Calu3 (cell line): ENCODE results near the gene NOSTRIN. TPM values are rescaled to one million over a fixed set of nuclear protein-coding genes. Genes with fewer than 3 reads are reported as not detected.
"Not testable (repeated sequence)": the region's sequence is repeated elsewhere in the genome, so short reads cannot be mapped to it uniquely, and the experiment has no call there.

Experiments used
- BruUV-seq: library from RNA; stranded (reverse); fragments of 400-500 nt; replicated peaks from 2 replicates; lab custom pipeline; 2021; lab: Mats Ljungman, UMichigan
- CTCF ChIA-PET: fragments of 300-600 bp; sonication (Branson Sonifier 250); formaldehyde crosslinking; loops from one replicate; lab custom pipeline; 2022; ENCODE audit warnings: antibody characterized with exemption; lab: Charles Lee
- DNase-seq: peaks from one replicate; pipeline ENCODE4 v3.0.0; 2022
- H3K27ac Mint-ChIP-seq: one replicate; pipeline ENCODE4 v1.8.0; 2022; ENCODE audit warnings: mixed read lengths; ENCODE audit not compliant: unreplicated experiment
- H3K27me3 Mint-ChIP-seq: one replicate; pipeline ENCODE4 v1.8.0; 2022; ENCODE audit warnings: mixed read lengths; ENCODE audit not compliant: unreplicated experiment
- H3K36me3 Mint-ChIP-seq: one replicate; pipeline ENCODE4 v1.8.0; 2022; ENCODE audit warnings: mild to moderate bottlenecking, moderate library complexity, mixed read lengths; ENCODE audit not compliant: insufficient read depth, unreplicated experiment
- H3K4me1 Mint-ChIP-seq: one replicate; pipeline ENCODE4 v1.8.0; 2022; ENCODE audit warnings: mild to moderate bottlenecking, low read depth, mixed read lengths; ENCODE audit not compliant: unreplicated experiment
- H3K4me3 Mint-ChIP-seq: one replicate; pipeline ENCODE4 v1.8.0; 2022; ENCODE audit warnings: mild to moderate bottlenecking, low read depth, moderate library complexity, mixed read lengths; ENCODE audit not compliant: unreplicated experiment
- H3K9me3 Mint-ChIP-seq: one replicate; pipeline ENCODE4 v1.8.0; 2022; ENCODE audit warnings: low read depth, mixed read lengths; ENCODE audit not compliant: unreplicated experiment
- intact Hi-C: fragments of 100-400 bp; cut with micrococcal nuclease; formaldehyde crosslinking; loops from one replicate; pipeline ENCODE4 v1.10.0; 2022; ENCODE audit not compliant: unreplicated experiment
- total RNA-seq: library from RNA; stranded (reverse); gene quantifications from 2 replicates; pipeline ENCODE4 v1.2.3, GENCODE V29; 2022
- TF ChIP-seq, protein P1 (sequence below): fragments of 200-600 bp; IDR thresholded peaks from one replicate; pipeline ENCODE4 v1.8.0; 2022; ENCODE audit warnings: antibody characterized with exemption; ENCODE audit not compliant: unreplicated experiment

NOSTRIN gene
- total RNA-seq, 1 experiment from 2014 or later = 12.5 TPM

DNA sequence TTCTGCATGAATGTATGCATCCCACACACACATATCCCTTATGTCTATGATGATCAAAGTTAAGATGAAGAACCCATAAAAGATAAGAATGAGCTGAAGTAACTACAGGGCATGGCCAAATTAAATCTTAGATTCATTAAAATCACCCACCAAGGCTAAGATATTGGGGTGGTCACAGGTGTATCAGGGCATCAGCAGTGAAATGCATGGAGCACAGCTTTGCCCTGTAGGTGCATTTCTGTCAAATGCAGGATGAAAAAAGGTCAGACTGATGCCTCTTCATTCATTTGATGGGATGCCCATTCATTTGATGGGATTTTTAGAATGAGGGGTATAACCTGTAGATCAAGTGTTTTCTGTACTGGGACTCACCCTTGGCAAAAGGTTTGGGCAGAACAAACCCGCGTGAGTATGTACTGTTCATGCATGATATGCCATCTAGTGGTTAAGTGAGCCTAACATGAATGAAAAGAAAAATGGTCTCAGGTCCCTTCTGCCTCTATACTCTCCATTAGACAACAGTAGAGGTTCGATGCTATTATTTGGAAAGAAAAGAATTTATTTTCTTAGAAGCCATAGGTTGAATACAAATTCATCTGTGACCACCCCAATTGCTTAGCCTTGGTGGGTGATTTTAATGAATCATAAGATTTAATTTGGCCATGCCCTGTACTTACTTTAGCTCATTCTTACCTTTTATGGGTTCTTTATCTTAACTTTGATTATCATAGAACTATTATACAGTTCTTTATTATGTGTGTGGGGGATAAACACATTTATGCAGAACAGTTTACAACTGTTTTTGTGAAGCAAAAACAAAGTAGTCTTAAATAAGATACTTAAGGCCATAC lies 43.2 kb upstream of the NOSTRIN start:
- no TSS peak for BruUV-seq
- CTCF ChIA-PET = interaction anchor here (0.8 kb wide), 1 partner anchor 403 kb away, joined by 3 read pairs; no protein-coding TSS in a partner anchor
- no peak overlapping the region for H3K4me3 Mint-ChIP-seq
- H3K4me1 Mint-ChIP-seq = peaks cover 8% of the 10 kb centered on the region
- H3K36me3 Mint-ChIP-seq = no peaks in the 10 kb centered on the region
- DNase-seq = peak; percentile 37
- no peaks in the 10 kb centered on the region for H3K9me3 Mint-ChIP-seq
- intact Hi-C loops = loop anchor here (1.0 kb wide), 1 partner anchor 413 kb away; no protein-coding TSS in a partner anchor
- no peaks in the 10 kb centered on the region for H3K27me3 Mint-ChIP-seq
- TF ChIP-seq, protein P1, sequence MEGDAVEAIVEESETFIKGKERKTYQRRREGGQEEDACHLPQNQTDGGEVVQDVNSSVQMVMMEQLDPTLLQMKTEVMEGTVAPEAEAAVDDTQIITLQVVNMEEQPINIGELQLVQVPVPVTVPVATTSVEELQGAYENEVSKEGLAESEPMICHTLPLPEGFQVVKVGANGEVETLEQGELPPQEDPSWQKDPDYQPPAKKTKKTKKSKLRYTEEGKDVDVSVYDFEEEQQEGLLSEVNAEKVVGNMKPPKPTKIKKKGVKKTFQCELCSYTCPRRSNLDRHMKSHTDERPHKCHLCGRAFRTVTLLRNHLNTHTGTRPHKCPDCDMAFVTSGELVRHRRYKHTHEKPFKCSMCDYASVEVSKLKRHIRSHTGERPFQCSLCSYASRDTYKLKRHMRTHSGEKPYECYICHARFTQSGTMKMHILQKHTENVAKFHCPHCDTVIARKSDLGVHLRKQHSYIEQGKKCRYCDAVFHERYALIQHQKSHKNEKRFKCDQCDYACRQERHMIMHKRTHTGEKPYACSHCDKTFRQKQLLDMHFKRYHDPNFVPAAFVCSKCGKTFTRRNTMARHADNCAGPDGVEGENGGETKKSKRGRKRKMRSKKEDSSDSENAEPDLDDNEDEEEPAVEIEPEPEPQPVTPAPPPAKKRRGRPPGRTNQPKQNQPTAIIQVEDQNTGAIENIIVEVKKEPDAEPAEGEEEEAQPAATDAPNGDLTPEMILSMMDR = peak; percentile 49
- H3K27ac Mint-ChIP-seq = no peak overlapping the region

DNA sequence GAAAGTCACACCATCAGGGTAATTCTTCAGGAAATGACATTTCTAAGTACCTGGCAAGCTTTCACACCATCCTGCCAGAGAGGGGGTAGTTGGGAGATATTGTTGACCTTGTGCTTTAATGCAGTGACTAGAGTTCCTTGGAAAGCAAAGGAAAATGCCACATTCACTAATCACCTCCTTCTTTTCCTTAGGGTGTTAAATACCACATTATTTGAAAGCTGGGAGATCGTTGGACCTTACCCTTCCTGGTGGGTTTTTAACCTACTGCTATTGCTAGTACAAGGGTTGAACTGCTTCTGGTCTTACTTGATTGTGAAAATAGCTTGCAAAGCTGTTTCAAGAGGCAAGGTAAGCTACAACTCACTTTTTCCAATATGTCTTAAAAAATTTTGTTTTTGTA lies 37.0 kb upstream of the NOSTRIN start:
- CTCF ChIA-PET = interaction anchor here (0.6 kb wide), 1 partner anchor 76 kb away, joined by 6 read pairs; no protein-coding TSS in a partner anchor
- H3K9me3 Mint-ChIP-seq = no peaks in the 10 kb centered on the region
- H3K4me3 Mint-ChIP-seq = no peak overlapping the region
- no peak overlapping the region for H3K27ac Mint-ChIP-seq
- no peaks in the 10 kb centered on the region for H3K36me3 Mint-ChIP-seq
- intact Hi-C loops = no loop called here
- H3K27me3 Mint-ChIP-seq = no peaks in the 10 kb centered on the region
- TF ChIP-seq, protein P1 = no peak
- peaks cover 19% of the 10 kb centered on the region for H3K4me1 Mint-ChIP-seq
- DNase-seq = no peak
- BruUV-seq = no TSS peak

DNA sequence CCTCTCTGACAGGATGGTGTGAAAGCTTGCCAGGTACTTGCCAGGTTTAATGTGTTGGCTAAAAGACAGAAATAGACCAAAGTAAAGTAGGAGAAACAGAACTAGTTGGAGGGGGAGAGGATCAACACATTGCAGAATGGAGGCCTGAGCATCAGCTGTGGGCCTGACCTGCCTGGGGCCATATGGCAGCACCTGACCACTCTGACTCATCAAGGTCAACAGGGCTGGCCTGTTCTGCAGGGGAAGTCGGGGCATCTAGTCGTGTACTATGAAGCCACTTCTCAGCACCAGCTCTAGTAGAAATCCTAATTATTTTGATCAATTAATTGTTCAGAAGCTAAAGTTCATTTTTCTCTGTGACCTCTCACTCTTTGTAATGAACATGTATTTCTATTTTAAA lies 35.8 kb upstream of the NOSTRIN start:
- CTCF ChIA-PET = no interaction called here
- no peaks in the 10 kb centered on the region for H3K9me3 Mint-ChIP-seq
- peaks cover 19% of the 10 kb centered on the region for H3K4me1 Mint-ChIP-seq
- TF ChIP-seq, protein P1 = no peak
- no peak overlapping the region for H3K27ac Mint-ChIP-seq
- BruUV-seq = no TSS peak
- DNase-seq = peak; percentile 13
- H3K4me3 Mint-ChIP-seq = no peak overlapping the region
- intact Hi-C loops = no loop called here
- no peaks in the 10 kb centered on the region for H3K27me3 Mint-ChIP-seq
- H3K36me3 Mint-ChIP-seq = no peaks in the 10 kb centered on the region

DNA sequence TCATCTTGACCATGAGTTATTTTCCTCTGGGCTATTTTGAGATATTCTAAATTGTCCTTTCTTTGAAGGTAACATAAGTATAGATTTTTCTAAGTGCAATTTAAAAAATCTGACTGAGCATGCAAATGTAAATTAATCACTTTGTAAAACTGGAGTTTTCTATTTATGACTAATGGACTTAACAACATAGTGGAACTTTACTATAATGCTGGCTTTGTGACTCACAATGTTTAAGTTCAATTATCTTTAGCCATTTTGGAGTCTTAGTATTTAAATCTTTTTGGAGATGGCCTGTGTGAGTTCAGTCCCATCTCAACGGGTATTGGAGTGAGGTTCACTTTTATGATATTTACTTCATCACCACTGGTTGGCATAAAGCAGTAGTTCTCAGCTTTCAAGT lies 35.2 kb upstream of the NOSTRIN start:
- Mint-ChIP-seq H3K4me3 (no peak overlapping the region), H3K27me3 (no peaks in the 10 kb centered on the region), H3K36me3 (no peaks in the 10 kb centered on the region), H3K9me3 (no peaks in the 10 kb centered on the region), H3K4me1 (peaks cover 19% of the 10 kb centered on the region), H3K27ac (no peak overlapping the region)
- no peak for DNase-seq
- CTCF ChIA-PET = no interaction called here
- TF ChIP-seq, protein P1 = no peak
- no TSS peak for BruUV-seq
- intact Hi-C loops = no loop called here

DNA sequence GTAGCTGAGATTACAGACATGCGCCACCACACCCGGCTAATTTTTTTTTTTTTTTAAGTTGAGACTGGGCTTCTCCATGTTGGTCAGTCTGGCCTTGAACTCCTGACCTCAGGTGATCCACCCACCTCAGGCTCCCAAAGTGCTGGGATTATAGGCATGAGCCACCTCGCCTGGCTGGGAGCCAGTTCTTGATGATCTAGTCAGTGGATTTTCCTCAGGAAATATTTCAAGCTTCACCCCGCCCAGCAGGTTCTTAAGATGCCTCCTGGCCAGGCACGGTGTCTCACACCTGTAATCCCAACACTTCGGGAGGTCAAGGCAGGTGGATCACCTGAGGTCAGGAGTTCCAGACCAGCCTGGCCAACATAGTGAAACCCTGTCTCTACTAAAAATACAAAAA lies 34.1 kb upstream of the NOSTRIN start:
- BruUV-seq, CTCF ChIA-PET, intact Hi-C loops, H3K27me3 Mint-ChIP-seq, H3K27ac Mint-ChIP-seq, H3K4me3 Mint-ChIP-seq, DNase-seq, H3K36me3 Mint-ChIP-seq, H3K9me3 Mint-ChIP-seq: not testable (repeated sequence)
- peaks cover 19% of the 10 kb centered on the region for H3K4me1 Mint-ChIP-seq
